HepG2 (cell line): ENCODE results near the gene ACBD6. TPM values are rescaled to one million over a fixed set of nuclear protein-coding genes. Genes with fewer than 3 reads are reported as not detected.

Source experiments
- CERS6 ChIP-seq: sonication (generic); formaldehyde crosslinking; IDR thresholded peaks from 2 replicates; pipeline ENCODE4 v1.5.0; 2020; ENCODE audit warnings: missing genetic modification reagents
- CREB1 ChIP-seq, 2 experiments: fragments of 450-650 bp in 1 of 2; IDR thresholded peaks; 2 replicates each; pipeline ENCODE4 v1.6.1; 2016 to 2017; ENCODE audit warnings: control low read depth in 1 of 2, mild to moderate bottlenecking in 1 of 2, missing compliant biosample characterization in 1 of 2, missing genetic modification characterization in 1 of 2
- CREM ChIP-seq, 2 experiments: sonication (generic) in 1 of 2; formaldehyde crosslinking in 1 of 2; IDR thresholded peaks; 2 replicates each; pipeline versions ENCODE4 v1.4.0 to v1.6.1; 2016 to 2020; ENCODE audit warnings: antibody characterized with exemption in 1 of 2, mild to moderate bottlenecking in 1 of 2, missing genetic modification reagents in 1 of 2
- GATAD1 ChIP-seq: IDR thresholded peaks from 2 replicates; pipeline ENCODE4 v1.6.1; 2016; ENCODE audit warnings: missing genetic modification reagents, missing compliant biosample characterization
- IRF2 ChIP-seq: IDR thresholded peaks from 2 replicates; pipeline ENCODE4 v1.6.1; 2018; ENCODE audit warnings: missing genetic modification reagents, missing compliant biosample characterization
- KDM5A ChIP-seq: fragments of 200-600 bp; sonication (generic); IDR thresholded peaks from 2 replicates; pipeline ENCODE4 v1.7.0; 2018; ENCODE audit warnings: antibody characterized with exemption, mild to moderate bottlenecking, low read length, borderline replicate concordance
- KLF16 ChIP-seq, 2 experiments: sonication (generic) in 1 of 2; formaldehyde crosslinking in 1 of 2; IDR thresholded peaks; 2 replicates each; pipeline versions ENCODE4 v1.6.1 to v1.8.0; 2016 to 2023; ENCODE audit warnings: missing genetic modification reagents in 2 of 2, missing compliant biosample characterization in 1 of 2
- MAX ChIP-seq: IDR thresholded peaks from 2 replicates; pipeline ENCODE4 v1.6.1; 2012; ENCODE audit warnings: inconsistent platforms
- NFYB ChIP-seq: sonication (generic); formaldehyde crosslinking; IDR thresholded peaks from 2 replicates; pipeline ENCODE4 v1.4.0; 2020; ENCODE audit warnings: missing genetic modification reagents
- RARA ChIP-seq: IDR thresholded peaks from 2 replicates; pipeline ENCODE4 v1.6.1; 2016; ENCODE audit warnings: missing genetic modification reagents, missing compliant biosample characterization
- RXRB ChIP-seq: IDR thresholded peaks from 2 replicates; pipeline ENCODE4 v1.6.1; 2016; ENCODE audit warnings: borderline replicate concordance, missing genetic modification reagents, missing compliant biosample characterization
- SALL1 ChIP-seq: sonication (generic); formaldehyde crosslinking; IDR thresholded peaks from 2 replicates; pipeline ENCODE4 v1.8.0; 2022; ENCODE audit warnings: mild to moderate bottlenecking, missing genetic modification reagents
- SRY ChIP-seq: sonication (generic); formaldehyde crosslinking; IDR thresholded peaks from 2 replicates; pipeline ENCODE4 v1.8.0; 2022; ENCODE audit warnings: mild to moderate bottlenecking, missing genetic modification reagents
- TEAD3 ChIP-seq: optimal IDR thresholded peaks from 2 replicates; pipeline ENCODE3; 2016; ENCODE audit warnings: borderline replicate concordance
- TFDP1 ChIP-seq: IDR thresholded peaks from 2 replicates; pipeline ENCODE4 v1.6.1; 2016; ENCODE audit warnings: missing compliant biosample characterization, missing genetic modification reagents, borderline replicate concordance
- TFE3 ChIP-seq: IDR thresholded peaks from 2 replicates; pipeline ENCODE4 v1.6.1; 2016
- ZNF407 ChIP-seq: sonication (generic); formaldehyde crosslinking; IDR thresholded peaks from one replicate; pipeline ENCODE4 v1.5.1; 2020; ENCODE audit warnings: mild to moderate bottlenecking, missing genetic modification reagents; ENCODE audit errors: not compliant biosample characterization
- ZNF441 ChIP-seq: sonication (generic); formaldehyde crosslinking; IDR thresholded peaks from 2 replicates; pipeline ENCODE4 v1.7.0; 2021; ENCODE audit warnings: missing genetic modification reagents, borderline replicate concordance
- ZNF670 ChIP-seq: sonication (generic); formaldehyde crosslinking; IDR thresholded peaks from 2 replicates; pipeline ENCODE4 v1.8.0; 2022; ENCODE audit warnings: mild to moderate bottlenecking, missing genetic modification reagents, borderline replicate concordance
- polyA plus RNA-seq, 8 experiments: library from polyadenylated mRNA; depleted of rRNA in 3 of 8; stranded (reverse) in 7 of 8; unstranded in 1 of 8; fragments of >200 nt; fragmentation: Illumina TruSeq in 4 of 8; extraction: Trizol in 4 of 8; gene quantifications; 2 replicates each; pipeline versions ENCODE4 v1.2.1 to v1.2.3, GENCODE V29; 2011 to 2016; ENCODE audit warnings: low read depth in 4 of 8, missing spikeins in 1 of 8, mixed read lengths in 1 of 8; ENCODE audit not compliant: insufficient read depth in 1 of 8
- total RNA-seq, 5 experiments: library from RNA; depleted of rRNA; stranded (reverse); fragments of >200 nt; fragmentation: Illumina TruSeq; extraction: Trizol; gene quantifications; 2 replicates each; pipeline ENCODE4 v1.2.3, GENCODE V29; 2016; ENCODE audit warnings: low read depth in 1 of 5

The ACBD6 gene
- total and polyA plus RNA-seq, 2 of the 13 experiments (the other 11 are each of a cell fraction or from before 2014, with no cell fraction given) = 33.5 to 47.2 TPM

- TF ChIP-seq GATAD1 (CRISPR knock-in tag) (no peak), CREM (IDR thresholded peaks at IDR 0.05) (no peak), CREM (CRISPR knock-in tag; IDR thresholded peaks at IDR 0.05) (no peak), KLF16 (CRISPR knock-in tag; IDR thresholded peaks at IDR 0.05) (no peak), RARA (CRISPR knock-in tag) (0 out of 2 replicates have a peak, but pooled peaks have one; percentile 17), NFYB (CRISPR knock-in tag) (no peak), TFDP1 (no peak; the same call in 1 of the 2 replicates), SRY (CRISPR knock-in tag) (no peak), IRF2 (CRISPR knock-in tag) (0 out of 2 replicates have a peak, but pooled peaks have one; percentile 19), TEAD3 (CRISPR knock-in tag) (peak; percentile 84), MAX (peak; percentile 29; the same call in 1 of the 2 replicates), ZNF670 (no peak), CREB1 (IDR thresholded peaks at IDR 0.05) (peak; percentile 82), CREB1 (CRISPR knock-in tag; IDR thresholded peaks at IDR 0.05) (no peak), SALL1 (CRISPR knock-in tag) (0 out of 2 replicates have a peak, but pooled peaks have one; percentile 20), KDM5A (no peak), RXRB (CRISPR knock-in tag) (0 out of 2 replicates have a peak, but pooled peaks have one; percentile 23), ZNF407 (no peak), TFE3 (CRISPR knock-in tag) (no peak), CERS6 (CRISPR knock-in tag) (no peak), ZNF441 (CRISPR knock-in tag) (no peak)
These were observed 19.8 kb upstream of the ACBD6 start (continued) for GRCh38 chr1:180522213-180522515.
